Mesenchymal stem cell (in vitro differentiated cells and primary cell): ENCODE data around the gene ISCA1.
A peak's percentile ranks its signal among the peaks of the same experiment; 100 is the strongest.

Experiments used
- DNase-seq: peaks from one replicate; pipeline ENCODE4 v3.0.0-alpha.2; 2013
- H2AFZ ChIP-seq: one replicate; pipeline ENCODE4 v1.6.1; 2013; ENCODE audit warnings: low read depth, mild to moderate bottlenecking, control low read depth, inconsistent platforms, low read length, moderate library complexity
- H2AK5ac ChIP-seq: 2 replicates; pipeline ENCODE4 v1.6.1; 2013; ENCODE audit warnings: low read length, moderate library complexity, mild to moderate bottlenecking, inconsistent platforms; ENCODE audit not compliant: severe bottlenecking
- H2BK120ac ChIP-seq: one replicate; pipeline ENCODE4 v1.6.1; 2013; ENCODE audit warnings: low read depth, mild to moderate bottlenecking, inconsistent platforms, low read length, moderate library complexity
- H2BK12ac ChIP-seq, 2 experiments: one replicate each; pipeline ENCODE4 v1.6.1; 2013; ENCODE audit warnings: inconsistent platforms in 2 of 2, low read length in 2 of 2, mild to moderate bottlenecking in 2 of 2, moderate library complexity in 2 of 2, control low read depth in 1 of 2
- H2BK15ac ChIP-seq: one replicate; pipeline ENCODE4 v1.6.1; 2013; ENCODE audit warnings: mild to moderate bottlenecking, low read depth, inconsistent platforms; ENCODE audit not compliant: poor library complexity, severe bottlenecking
- H2BK5ac ChIP-seq: 2 replicates; pipeline ENCODE4 v1.6.1; 2013; ENCODE audit warnings: low read depth, mild to moderate bottlenecking, low read length, control low read depth, inconsistent platforms; ENCODE audit not compliant: poor library complexity, severe bottlenecking
- H3K14ac ChIP-seq, 2 experiments: one replicate each; pipeline ENCODE4 v1.6.1; 2013; ENCODE audit warnings: inconsistent platforms in 2 of 2, low read length in 2 of 2, control low read depth in 1 of 2, mild to moderate bottlenecking in 1 of 2, moderate library complexity in 1 of 2
- H3K18ac ChIP-seq, 2 experiments: one replicate each; pipeline ENCODE4 v1.6.1; 2013; ENCODE audit warnings: inconsistent platforms in 2 of 2, low read length in 2 of 2, control low read depth in 1 of 2, low read depth in 1 of 2, mild to moderate bottlenecking in 1 of 2
- H3K23ac ChIP-seq, 2 experiments: one replicate each; pipeline ENCODE4 v1.6.1; 2013; ENCODE audit warnings: inconsistent platforms in 2 of 2, low read length in 2 of 2, mild to moderate bottlenecking in 2 of 2, moderate library complexity in 2 of 2, control low read depth in 1 of 2
- H3K27ac ChIP-seq: 2 replicates; pipeline ENCODE4 v1.5.1; 2013; ENCODE audit warnings: mild to moderate bottlenecking, moderate library complexity, low read length, control low read depth, inconsistent platforms; ENCODE audit not compliant: poor library complexity, severe bottlenecking
- H3K27me3 ChIP-seq, 2 experiments: 2 replicates each; pipeline versions ENCODE4 v1.6.1 to v1.7.0; 2013; ENCODE audit warnings: low read length in 2 of 2, mild to moderate bottlenecking in 2 of 2, moderate library complexity in 2 of 2, control low read depth in 1 of 2, inconsistent platforms in 1 of 2; ENCODE audit not compliant: control insufficient read depth in 1 of 2, insufficient read depth in 1 of 2
- H3K36me3 ChIP-seq, 2 experiments: 2 replicates each; pipeline versions ENCODE4 v1.6.1 to v1.7.0; 2013; ENCODE audit warnings: low read length in 2 of 2, control low read depth in 1 of 2, inconsistent platforms in 1 of 2, low read depth in 1 of 2, mild to moderate bottlenecking in 1 of 2; ENCODE audit not compliant: insufficient read depth in 2 of 2, control insufficient read depth in 1 of 2
- H3K4ac ChIP-seq, 2 experiments: one replicate each; pipeline ENCODE4 v1.6.1; 2013; ENCODE audit warnings: inconsistent platforms in 2 of 2, low read length in 2 of 2, mild to moderate bottlenecking in 2 of 2, moderate library complexity in 2 of 2, control low read depth in 1 of 2, low read depth in 1 of 2
- H3K4me1 ChIP-seq: 2 replicates; pipeline ENCODE4 v1.6.1; 2013; ENCODE audit warnings: low read depth, low read length, control low read depth; ENCODE audit not compliant: control insufficient read depth, insufficient read depth
- H3K4me2 ChIP-seq: 2 replicates; pipeline ENCODE4 v1.6.1; 2013; ENCODE audit warnings: low read length, mild to moderate bottlenecking, inconsistent platforms; ENCODE audit not compliant: poor library complexity, severe bottlenecking
- H3K4me3 ChIP-seq, 2 experiments: 2 replicates each; pipeline versions ENCODE4 v1.5.1 to v1.7.0; 2013; ENCODE audit warnings: low read length in 2 of 2, mild to moderate bottlenecking in 2 of 2, control low read depth in 1 of 2, low read depth in 1 of 2; ENCODE audit not compliant: insufficient read depth in 1 of 2
- H3K79me1 ChIP-seq: replicated peaks from 2 replicates; pipeline ENCODE4 v1.6.1; 2013; ENCODE audit warnings: mild to moderate bottlenecking, control low read depth, low read length, inconsistent platforms; ENCODE audit not compliant: poor library complexity, severe bottlenecking
- H3K9ac ChIP-seq: 2 replicates; pipeline ENCODE4 v1.7.0; 2013; ENCODE audit warnings: mild to moderate bottlenecking, low read length, moderate library complexity
- H3K9me3 ChIP-seq: 2 replicates; pipeline ENCODE4 v1.7.0; 2013; ENCODE audit warnings: mild to moderate bottlenecking, low read length; ENCODE audit not compliant: control insufficient read depth
- H4K8ac ChIP-seq: one replicate; pipeline ENCODE4 v1.6.1; 2013; ENCODE audit warnings: inconsistent platforms, mild to moderate bottlenecking, low read length, moderate library complexity
- H4K91ac ChIP-seq: one replicate; pipeline ENCODE4 v1.6.1; 2013; ENCODE audit warnings: mild to moderate bottlenecking, low read length, inconsistent platforms
- WGBS: methylation state at CpG from one replicate; pipeline ENCODE4 v1.1.7; 2013; ENCODE audit warnings: mixed read lengths; 5-methylcytosine and 5-hydroxymethylcytosine counted together

Gene ISCA1

DNA sequence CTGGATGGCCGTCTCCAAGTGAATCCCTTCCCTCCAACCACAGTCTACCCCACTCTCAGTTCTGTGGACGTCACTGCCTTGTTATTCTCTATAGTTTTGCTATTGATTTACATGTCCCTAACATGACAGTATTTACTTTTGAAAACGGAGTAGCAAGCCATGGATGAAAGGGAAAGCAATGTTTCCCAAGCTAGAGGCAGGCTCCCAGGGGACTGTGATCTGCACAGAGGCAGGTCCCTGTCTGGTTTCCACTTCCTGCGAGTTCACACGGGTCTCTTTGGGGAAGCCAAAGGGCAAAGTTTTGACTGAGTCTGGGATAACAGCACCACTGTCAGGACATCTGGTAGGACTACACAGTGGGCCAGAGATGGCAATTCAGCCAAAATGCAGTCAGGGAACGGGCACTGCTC, 35.6 kb downstream of the ISCA1 start:
- Histone ChIP-seq H2AFZ (no peak overlapping the region), H2AK5ac (no peak overlapping the region), H2BK5ac (no peak overlapping the region), H2BK15ac (no peak overlapping the region), H3K27me3 (no peaks in the 10 kb centered on the region), H3K9me3 (no peaks in the 10 kb centered on the region), H3K18ac (no peak overlapping the region), H3K23ac (no peak overlapping the region), H3K14ac (no peak overlapping the region), H3K36me3 (no peaks in the 10 kb centered on the region), H3K27ac (no peak overlapping the region), H3K4ac (no peak overlapping the region), H3K4me3 (peak overlapping the region in 1 of 2 experiments; percentile 46), H2BK12ac (no peak overlapping the region), H2BK120ac (no peak overlapping the region), H3K79me1 (no peaks in the 10 kb centered on the region), H4K8ac (no peak overlapping the region), H3K4me1 (peaks cover 2% of the 10 kb centered on the region), H3K9ac (peak overlapping the region; percentile 7), H3K4me2 (no peak overlapping the region), H4K91ac (no peak overlapping the region)
- peak; percentile 75 for DNase-seq
- WGBS: 22% methylated on average over 5 of the region's 6 CpGs

DNA sequence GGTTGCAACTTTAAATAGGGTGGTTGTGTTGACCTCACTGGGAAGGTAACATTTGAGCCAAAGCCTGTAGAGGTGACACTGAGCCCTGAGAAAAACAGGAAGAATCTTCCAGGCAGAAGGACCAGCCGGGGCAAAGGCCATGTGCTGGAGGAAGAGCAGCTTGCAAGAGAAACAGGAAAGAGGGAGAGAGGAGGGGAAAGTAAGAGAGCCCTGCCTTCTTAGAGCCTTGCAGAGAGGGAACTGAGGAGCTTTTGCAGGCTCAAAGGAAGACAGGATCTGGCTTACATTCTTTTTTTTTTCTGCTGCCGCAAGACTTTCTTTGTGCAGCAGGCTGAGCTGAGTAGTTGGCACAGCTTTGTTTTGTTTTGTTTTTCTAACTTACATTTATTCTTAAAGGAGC, 40.3 kb downstream of the ISCA1 start:
- Histone ChIP-seq H3K9me3 (no peaks in the 10 kb centered on the region), H3K4me1 (peaks cover 2% of the 10 kb centered on the region), H2AFZ (no peak overlapping the region), H3K4me3 (no peak overlapping the region), H3K4me2 (no peak overlapping the region), H3K4ac (no peak overlapping the region), H3K23ac (no peak overlapping the region), H3K27me3 (no peaks in the 10 kb centered on the region), H3K36me3 (no peaks in the 10 kb centered on the region), H3K9ac (no peak overlapping the region), H4K8ac (no peak overlapping the region), H4K91ac (no peak overlapping the region), H2BK5ac (no peak overlapping the region), H2BK12ac (no peak overlapping the region), H2AK5ac (no peak overlapping the region), H3K79me1 (no peaks in the 10 kb centered on the region), H3K27ac (no peak overlapping the region), H3K18ac (no peak overlapping the region), H3K14ac (no peak overlapping the region), H2BK120ac (no peak overlapping the region), H2BK15ac (no peak overlapping the region)
- peak; percentile 10 for DNase-seq
- whole genome bisulfite sequencing: 18% methylated on average over 1 of the region's 2 CpGs

DNA sequence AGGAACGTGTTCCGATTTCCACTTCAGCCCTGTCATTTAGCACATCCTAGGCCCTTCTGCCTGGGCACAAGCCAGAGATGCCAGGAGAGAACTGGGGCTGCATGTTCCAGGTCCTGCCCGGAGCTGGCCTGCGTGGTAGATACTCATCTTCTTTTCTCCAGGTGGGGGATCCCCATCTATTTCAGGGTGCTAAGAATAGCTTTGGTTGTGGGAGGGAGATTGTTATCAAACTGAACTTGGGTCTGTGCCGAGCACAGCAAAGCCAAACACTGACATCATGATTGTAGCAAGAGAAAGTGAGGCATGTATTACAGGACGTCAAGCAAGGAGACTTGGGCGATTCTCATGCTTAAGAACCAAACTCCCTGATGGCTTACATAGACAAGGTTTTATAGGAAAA, 41.1 kb downstream of the ISCA1 start:
- Histone ChIP-seq H3K36me3 (no peaks in the 10 kb centered on the region), H3K4ac (no peak overlapping the region), H4K8ac (no peak overlapping the region), H3K9ac (no peak overlapping the region), H3K9me3 (no peaks in the 10 kb centered on the region), H2AFZ (no peak overlapping the region), H4K91ac (no peak overlapping the region), H3K4me1 (no peaks in the 10 kb centered on the region), H2BK12ac (no peak overlapping the region), H3K4me2 (no peak overlapping the region), H3K27me3 (no peaks in the 10 kb centered on the region), H3K23ac (no peak overlapping the region), H3K4me3 (no peak overlapping the region), H2BK15ac (no peak overlapping the region), H3K14ac (no peak overlapping the region), H2BK5ac (no peak overlapping the region), H2AK5ac (no peak overlapping the region), H3K18ac (no peak overlapping the region), H3K27ac (no peak overlapping the region), H3K79me1 (no peaks in the 10 kb centered on the region), H2BK120ac (no peak overlapping the region)
- no peak for DNase-seq
- WGBS: 93% methylated on average over 7 of the region's 7 CpGs

DNA sequence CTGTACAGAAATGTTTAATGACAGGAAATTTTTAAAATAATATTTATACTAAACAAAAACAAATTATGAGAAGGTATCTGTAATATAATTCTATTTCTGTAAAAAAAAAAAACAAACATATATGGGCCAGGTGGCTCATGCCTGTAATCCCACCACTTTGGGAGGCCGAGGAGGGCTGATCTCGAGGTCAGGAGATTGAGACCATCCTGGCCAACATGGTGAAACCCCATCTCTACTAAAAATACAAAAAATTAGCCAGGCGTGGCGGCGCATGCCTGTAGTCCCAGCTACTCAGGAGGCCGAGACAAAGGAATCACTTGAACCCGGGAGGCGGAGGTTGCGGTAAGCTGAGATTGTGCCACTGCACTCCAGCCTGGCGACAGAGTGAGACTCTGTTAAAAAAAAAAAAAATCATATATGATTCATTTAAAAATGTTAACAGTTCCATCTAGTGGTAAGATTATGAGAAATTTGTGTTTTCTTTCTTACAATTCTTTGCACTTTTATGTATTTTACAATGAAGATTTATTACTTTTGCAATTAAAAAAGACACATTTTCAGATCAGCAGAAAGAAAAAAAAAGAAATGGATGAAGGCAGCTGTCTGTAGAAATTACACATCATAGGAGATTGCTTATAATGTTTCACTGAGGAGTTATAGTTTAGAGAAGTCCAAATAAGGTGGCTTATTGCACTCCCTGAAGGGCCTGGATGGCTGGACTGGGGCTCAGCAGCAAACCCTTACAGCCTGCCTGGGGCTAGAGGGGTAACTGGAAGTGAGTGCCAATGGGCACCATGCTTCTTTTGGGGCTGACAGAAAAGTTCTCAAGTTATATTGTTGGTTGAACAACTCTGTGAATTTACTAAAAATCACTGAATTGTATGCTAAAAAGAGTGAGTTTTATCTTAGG, 43.2 kb downstream of the ISCA1 start:
- no peak overlapping the region for H3K23ac ChIP-seq
- H2BK5ac ChIP-seq: no peak overlapping the region
- H4K8ac ChIP-seq: no peak overlapping the region
- H3K18ac ChIP-seq: no peak overlapping the region
- H2AFZ ChIP-seq: no peak overlapping the region
- H3K27me3 ChIP-seq: no peaks in the 10 kb centered on the region
- no peaks in the 10 kb centered on the region for H3K9me3 ChIP-seq
- no peak overlapping the region for H2BK120ac ChIP-seq
- no peaks in the 10 kb centered on the region for H3K79me1 ChIP-seq
- no peaks in the 10 kb centered on the region for H3K4me1 ChIP-seq
- no peak overlapping the region for H3K4me2 ChIP-seq
- no peak overlapping the region for H2BK12ac ChIP-seq
- no peak overlapping the region for H3K27ac ChIP-seq
- H3K4ac ChIP-seq: no peak overlapping the region
- H3K36me3 ChIP-seq: no peaks in the 10 kb centered on the region
- H3K14ac ChIP-seq: no peak overlapping the region
- no peak overlapping the region for H3K9ac ChIP-seq
- no peak overlapping the region for H2AK5ac ChIP-seq
- 98% methylated on average over 8 of the region's 10 CpGs for WGBS
- no peak overlapping the region for H2BK15ac ChIP-seq
- H4K91ac ChIP-seq: no peak overlapping the region
- H3K4me3 ChIP-seq: no peak overlapping the region
- no peak for DNase-seq
